IMR-90 (cell line): Measurements from ENCODE around the gene IQCF2. TPM values are rescaled to one million over a fixed set of nuclear protein-coding genes. Genes with fewer than 3 reads are reported as not detected.

Experiments used
- ATAC-seq: fragments of 200-7000 bp; cut with Tn5 transposase; 2 replicates; pipeline ENCODE4 v1.9.1; 2020; ENCODE audit warnings: low read depth, mild to moderate bottlenecking, moderate library complexity
- BruUV-seq: library from RNA; stranded (reverse); fragments of 400-500 nt; replicated peaks from 2 replicates; lab custom pipeline; 2021; lab: Mats Ljungman, UMichigan
- CTCF ChIA-PET: fragments of 300-600 bp; formaldehyde crosslinking; extraction: SDS; loops from one replicate; lab custom pipeline; 2021; ENCODE audit warnings: antibody characterized with exemption; lab: Yijun Ruan, JAX
- POLR2A ChIA-PET: fragments of 300-600 bp; sonication (Branson Sonifier 250); formaldehyde crosslinking; loops from one replicate; lab custom pipeline; 2022; ENCODE audit warnings: antibody characterized with exemption; ENCODE audit not compliant: unreplicated experiment; lab: Charles Lee
- DNase-seq: peaks from one replicate; pipeline ENCODE4 v3.0.0; 2013
- H2AFZ ChIP-seq: replicated peaks from 2 replicates; pipeline ENCODE3; 2013; ENCODE audit warnings: low read length, mild to moderate bottlenecking; ENCODE audit not compliant: poor library complexity
- H2AK5ac ChIP-seq: 2 replicates; pipeline ENCODE4 v1.6.1; 2013; ENCODE audit warnings: low read depth, low read length, inconsistent platforms
- H2AK9ac ChIP-seq: replicated peaks from 2 replicates; pipeline ENCODE3; 2013; ENCODE audit warnings: mild to moderate bottlenecking, low read depth, low read length, moderate library complexity; ENCODE audit not compliant: poor library complexity
- H2BK120ac ChIP-seq: 2 replicates; pipeline ENCODE4 v1.6.1; 2013; ENCODE audit warnings: low read depth, low read length, inconsistent platforms
- H2BK15ac ChIP-seq: 3 replicates; pipeline ENCODE4 v1.6.1; 2013; ENCODE audit warnings: low read depth, low read length, inconsistent platforms
- H2BK20ac ChIP-seq: 2 replicates; pipeline ENCODE4 v1.6.1; 2013; ENCODE audit warnings: low read depth, mild to moderate bottlenecking, inconsistent platforms, low read length, moderate library complexity
- H2BK5ac ChIP-seq: 2 replicates; pipeline ENCODE4 v1.6.1; 2013; ENCODE audit warnings: mild to moderate bottlenecking, low read depth, low read length, inconsistent platforms; ENCODE audit not compliant: poor library complexity, severe bottlenecking
- H3K14ac ChIP-seq: replicated peaks from 2 replicates; pipeline ENCODE4 v1.6.1; 2013; ENCODE audit warnings: low read depth, low read length, inconsistent platforms
- H3K18ac ChIP-seq: 2 replicates; pipeline ENCODE4 v1.6.1; 2013; ENCODE audit warnings: low read depth, low read length, control low read depth
- H3K23ac ChIP-seq: 2 replicates; pipeline ENCODE4 v1.6.1; 2013; ENCODE audit warnings: low read depth, low read length, inconsistent platforms
- H3K27ac ChIP-seq: 2 replicates; pipeline ENCODE4 v1.5.1; 2013; ENCODE audit warnings: mild to moderate bottlenecking, control low read depth, low read length; ENCODE audit not compliant: insufficient read depth
- H3K27me3 ChIP-seq: 2 replicates; pipeline ENCODE4 v1.6.1; 2013; ENCODE audit warnings: low read length; ENCODE audit not compliant: control insufficient read depth, insufficient read depth
- H3K36me3 ChIP-seq: 2 replicates; pipeline ENCODE4 v1.6.1; 2013; ENCODE audit warnings: low read length, mixed read lengths; ENCODE audit not compliant: control insufficient read depth, insufficient read depth
- H3K4ac ChIP-seq: 2 replicates; pipeline ENCODE4 v1.6.1; 2013; ENCODE audit warnings: low read depth, low read length, inconsistent platforms
- H3K4me1 ChIP-seq: 2 replicates; pipeline ENCODE4 v1.6.1; 2013; ENCODE audit warnings: low read length, mixed read lengths; ENCODE audit not compliant: control insufficient read depth, insufficient read depth
- H3K4me2 ChIP-seq: 2 replicates; pipeline ENCODE4 v1.6.1; 2013; ENCODE audit warnings: low read depth, mild to moderate bottlenecking, control low read depth, low read length, moderate library complexity
- H3K4me3 ChIP-seq: 2 replicates; pipeline ENCODE4 v1.5.1; 2013; ENCODE audit warnings: low read depth, mild to moderate bottlenecking, control low read depth, low read length, moderate library complexity; ENCODE audit not compliant: insufficient read depth
- H3K56ac ChIP-seq: 2 replicates; pipeline ENCODE4 v1.6.1; 2013; ENCODE audit warnings: low read length, inconsistent platforms; ENCODE audit not compliant: insufficient read depth; ENCODE audit errors: extremely low read depth
- H3K79me1 ChIP-seq, 2 experiments: 2 replicates each; pipeline ENCODE4 v1.6.1; 2013; ENCODE audit warnings: low read length in 2 of 2, inconsistent platforms in 1 of 2, low read depth in 1 of 2
- H3K9ac ChIP-seq: 2 replicates; pipeline ENCODE4 v1.6.1; 2013; ENCODE audit warnings: low read depth, low read length, control low read depth
- H3K9me1 ChIP-seq: 2 replicates; pipeline ENCODE4 v1.6.1; 2013; ENCODE audit warnings: low read length, inconsistent platforms; ENCODE audit not compliant: insufficient read depth
- H3K9me3 ChIP-seq: 2 replicates; pipeline ENCODE4 v1.6.1; 2013; ENCODE audit warnings: low read length; ENCODE audit not compliant: control insufficient read depth, insufficient read depth
- H4K20me1 ChIP-seq: 2 replicates; pipeline ENCODE4 v1.6.1; 2013; ENCODE audit warnings: low read length, inconsistent platforms; ENCODE audit not compliant: insufficient read depth
- H4K5ac ChIP-seq: 2 replicates; pipeline ENCODE4 v1.6.1; 2013; ENCODE audit warnings: mild to moderate bottlenecking, low read depth, low read length, control low read depth
- H4K8ac ChIP-seq, 2 experiments: 2 replicates each; pipeline ENCODE4 v1.6.1; 2013; ENCODE audit warnings: low read depth in 2 of 2, low read length in 2 of 2, control low read depth in 1 of 2, inconsistent platforms in 1 of 2
- H4K91ac ChIP-seq: 2 replicates; pipeline ENCODE4 v1.6.1; 2013; ENCODE audit warnings: low read depth, low read length, inconsistent platforms; ENCODE audit not compliant: insufficient read depth
- BHLHE40 ChIP-seq: fragments of 150-350 bp; IDR thresholded peaks from 2 replicates; pipeline ENCODE4 v1.6.1; 2016; ENCODE audit warnings: mild to moderate bottlenecking, low read depth, low read length
- CEBPB ChIP-seq: IDR thresholded peaks from 2 replicates; pipeline ENCODE4 v1.6.1; 2012; ENCODE audit warnings: low read depth, low read length, improper control_type of control experiment
- CHD1 ChIP-seq: IDR thresholded peaks from 2 replicates; pipeline ENCODE4 v1.6.1; 2012; ENCODE audit warnings: low read depth, low read length, improper control_type of control experiment
- CTCF ChIP-seq: conservative IDR thresholded peaks from 2 replicates; pipeline ENCODE4 v1.5.1; 2012; ENCODE audit warnings: mild to moderate bottlenecking, low read depth, low read length, improper control_type of control experiment
- ELK1 ChIP-seq: fragments of 150-350 bp; IDR thresholded peaks from 2 replicates; pipeline ENCODE4 v1.6.1; 2016; ENCODE audit warnings: low read depth, mild to moderate bottlenecking, low read length, moderate library complexity, borderline replicate concordance
- FOS ChIP-seq: fragments of 150-350 bp; IDR thresholded peaks from 2 replicates; pipeline ENCODE4 v1.6.1; 2016; ENCODE audit warnings: low read depth, low read length
- MAFK ChIP-seq: IDR thresholded peaks from 2 replicates; pipeline ENCODE4 v1.6.1; 2012; ENCODE audit warnings: low read depth, low read length, improper control_type of control experiment
- MAZ ChIP-seq: IDR thresholded peaks from 2 replicates; pipeline ENCODE4 v1.6.1; 2012; ENCODE audit warnings: low read depth, mild to moderate bottlenecking, low read length, improper control_type of control experiment, moderate library complexity, borderline replicate concordance
- MXI1 ChIP-seq: IDR thresholded peaks from 2 replicates; pipeline ENCODE4 v1.6.1; 2012; ENCODE audit warnings: low read depth, mild to moderate bottlenecking, low read length, moderate library complexity, borderline replicate concordance
- NFE2L2 ChIP-seq: fragments of 150-350 bp; IDR thresholded peaks from 2 replicates; pipeline ENCODE4 v1.6.1; 2016; ENCODE audit warnings: low read depth, mild to moderate bottlenecking, low read length
- POLR2A ChIP-seq: IDR thresholded peaks from 2 replicates; pipeline ENCODE4 v1.6.1; 2012; ENCODE audit warnings: mild to moderate bottlenecking, low read depth, low read length
- RAD21 ChIP-seq: IDR thresholded peaks from 2 replicates; pipeline ENCODE4 v1.6.1; 2012; ENCODE audit warnings: low read length, improper control_type of control experiment
- RCOR1 ChIP-seq: IDR thresholded peaks from 2 replicates; pipeline ENCODE4 v1.6.1; 2012; ENCODE audit warnings: mild to moderate bottlenecking, low read length, improper control_type of control experiment; ENCODE audit not compliant: insufficient replicate concordance
- SMC3 ChIP-seq: fragments of 150-350 bp; IDR thresholded peaks from 2 replicates; pipeline ENCODE4 v1.6.1; 2016; ENCODE audit warnings: low read depth, mild to moderate bottlenecking, antibody characterized with exemption, low read length, moderate library complexity
- USF2 ChIP-seq: fragments of 150-350 bp; IDR thresholded peaks from 2 replicates; pipeline ENCODE4 v1.6.1; 2017; ENCODE audit warnings: mild to moderate bottlenecking, antibody characterized with exemption, low read length, low read depth
- WGBS, 2 experiments: methylation state at CpG; one replicate each; pipeline versions ENCODE4 v1.1.5 to v1.1.7; 2013; ENCODE audit warnings: missing lambda C conversion rate in 2 of 2; ENCODE audit not compliant: insufficient read length in 1 of 2; ENCODE audit errors: extremely low coverage in 2 of 2; 5-methylcytosine and 5-hydroxymethylcytosine counted together
- dilution Hi-C: fragments of 300-500 bp; cut with HindIII; formaldehyde crosslinking; loops from one replicate; pipeline ENCODE4 v1.14.3; 2018; ENCODE audit warnings: low sequenced_read_pairs; ENCODE audit not compliant: unreplicated experiment
- in situ Hi-C: fragments of 300-500 bp; cut with MboI; formaldehyde crosslinking; loops from 3 replicates; pipeline ENCODE4 v1.14.3; 2019; ENCODE audit warnings: low sequenced_read_pairs, inconsistent platforms, mixed read lengths
- intact Hi-C: fragments of 100-400 bp; cut with micrococcal nuclease; formaldehyde crosslinking; loops from 2 replicates; pipeline ENCODE4 v1.10.0; 2022
- polyA plus RNA-seq, 3 experiments: library from polyadenylated mRNA; depleted of rRNA; stranded (reverse); fragments of >200 nt; gene quantifications; 2 replicates each; pipeline ENCODE4 v1.2.3, GENCODE V29; 2012; ENCODE audit warnings: low replicate concordance in 1 of 3
- total RNA-seq: library from RNA; depleted of rRNA; stranded (reverse); fragments of >200 nt; gene quantifications from 2 replicates; pipeline ENCODE4 v1.2.3, GENCODE V29; 2012

Gene IQCF2
- total and polyA plus RNA-seq, 2 of the 4 experiments (the other 2 are of a cell fraction), result not detected

GRCh38 chr3:51845129-51845528 lies 16.3 kb upstream of the IQCF2 start:
- no peak overlapping the region for H4K8ac ChIP-seq
- no peaks in the 10 kb centered on the region for H3K36me3 ChIP-seq
- CTCF ChIA-PET, result no interaction called here
- H4K91ac ChIP-seq, result no peak overlapping the region
- no peaks in the 10 kb centered on the region for H3K9me3 ChIP-seq
- intact Hi-C loops (no loop called here), in situ Hi-C loops (no loop called here), dilution Hi-C loops (no loop called here)
- no peaks in the 10 kb centered on the region for H3K4me1 ChIP-seq
- no peak overlapping the region for H3K4ac ChIP-seq
- no peak overlapping the region for H2AK5ac ChIP-seq
- H3K9ac ChIP-seq, result no peak overlapping the region
- no peak overlapping the region for H4K5ac ChIP-seq
- no peak for ATAC-seq
- no peak overlapping the region for H3K23ac ChIP-seq
- no peak overlapping the region for H2AK9ac ChIP-seq
- no CpG with 5 or more reads among the region's 7 CpGs for whole genome bisulfite sequencing, 2 experiments
- no TSS peak for BruUV-seq
- POLR2A ChIA-PET, result no interaction called here
- peaks cover 6% of the 10 kb centered on the region for H3K27me3 ChIP-seq
- no peak overlapping the region for H3K14ac ChIP-seq
- H3K27ac ChIP-seq, result no peak overlapping the region
- no peak overlapping the region for H2BK15ac ChIP-seq
- no peak overlapping the region for H3K4me2 ChIP-seq
- H3K9me1 ChIP-seq, result no peaks in the 10 kb centered on the region
- no peak for DNase-seq
- H3K4me3 ChIP-seq, result no peak overlapping the region
- H2BK5ac ChIP-seq, result no peak overlapping the region
- H4K20me1 ChIP-seq, result no peaks in the 10 kb centered on the region
- H2AFZ ChIP-seq, result no peak overlapping the region
- H3K18ac ChIP-seq, result no peak overlapping the region
- no peak overlapping the region for H2BK120ac ChIP-seq
- TF ChIP-seq ELK1 (no peak), SMC3 (no peak), RAD21 (no peak), CHD1 (no peak), BHLHE40 (no peak), MXI1 (no peak), FOS (no peak), CEBPB (no peak), POLR2A (no peak), USF2 (no peak), MAFK (no peak), NFE2L2 (no peak), CTCF (no peak), MAZ (no peak), RCOR1 (no peak)
- no peaks in the 10 kb centered on the region for H3K79me1 ChIP-seq
- H3K56ac ChIP-seq, result no peak overlapping the region
- H2BK20ac ChIP-seq, result no peak overlapping the region
